Measurements from ENCODE around the gene YWHAB.

- TF ChIP-seq EZH2phosphoT487 (IDR thresholded peaks at IDR 0.05; ENCODE audit: low read length) (no peak), CTCF (IDR thresholded peaks at IDR 0.05; ENCODE audit: low read length) (no peak), EZH2 (optimal IDR thresholded peaks at IDR 0.05; ENCODE audit: low read depth, low read length) (no peak)
These were observed 47.0 kb upstream of the YWHAB start for GRCh38 chr20:44838521-44838920.

Data from MM.1S (cell line).